HCT116 (cell line): ENCODE results near the gene OS9.
"Not testable (repeated sequence)": the region's sequence is repeated elsewhere in the genome, so short reads cannot be mapped to it uniquely, and the experiment has no call there.

Experiments
- CBX3 ChIP-seq: IDR thresholded peaks from 2 replicates; pipeline ENCODE4 v1.6.1; 2012; ENCODE audit warnings: low read depth
- CEBPB ChIP-seq: IDR thresholded peaks from 2 replicates; pipeline ENCODE4 v1.6.1; 2012; ENCODE audit warnings: low read depth
- CTCF ChIP-seq, 3 experiments: fragments of 200-600 bp in 1 of 3; sonication (generic) in 1 of 3; IDR thresholded peaks in 2 of 3; conservative IDR thresholded peaks in 1 of 3; 2 replicates each; pipeline ENCODE4 v1.5.1; 2012 to 2017; ENCODE audit warnings: low read depth in 2 of 3, low read length in 2 of 3, antibody characterized with exemption in 1 of 3, borderline replicate concordance in 1 of 3, control low read depth in 1 of 3, mild to moderate bottlenecking in 1 of 3, mixed read lengths in 1 of 3, mixed run types in 1 of 3, moderate library complexity in 1 of 3; ENCODE audit not compliant: insufficient read depth in 1 of 3
- EZH2 ChIP-seq: fragments of 200-600 bp; sonication (generic); IDR thresholded peaks from 2 replicates; pipeline ENCODE4 v1.6.1; 2017; ENCODE audit warnings: antibody characterized with exemption, mixed run types
- EZH2phosphoT487 ChIP-seq: fragments of 200-600 bp; IDR thresholded peaks from 2 replicates; pipeline ENCODE4 v1.6.1; 2018; ENCODE audit warnings: antibody characterized with exemption, borderline replicate concordance
- FOSL1 ChIP-seq: IDR thresholded peaks from 2 replicates; pipeline ENCODE4 v1.6.1; 2012; ENCODE audit warnings: low read depth
- MAX ChIP-seq: IDR thresholded peaks from 2 replicates; pipeline ENCODE4 v1.6.1; 2012
- POLR2A ChIP-seq: IDR thresholded peaks from 2 replicates; pipeline ENCODE4 v1.7.0; 2011; ENCODE audit warnings: borderline replicate concordance; ENCODE audit not compliant: insufficient read depth, insufficient read length; ENCODE audit errors: extremely low read depth
- POLR2AphosphoS5 ChIP-seq: IDR thresholded peaks from 2 replicates; pipeline ENCODE4 v1.6.1; 2011; ENCODE audit warnings: mild to moderate bottlenecking, low read depth, low read length, moderate library complexity
- SIN3A ChIP-seq: IDR thresholded peaks from 2 replicates; pipeline ENCODE4 v1.6.1; 2012; ENCODE audit warnings: low read depth
- TCF7L2 ChIP-seq: IDR thresholded peaks from 2 replicates; pipeline ENCODE4 v1.7.0; 2011; ENCODE audit warnings: borderline replicate concordance, inconsistent platforms; ENCODE audit not compliant: insufficient read depth, insufficient read length; ENCODE audit errors: extremely low read depth
- ZFX ChIP-seq: fragments of 450-650 bp; IDR thresholded peaks from 2 replicates; pipeline ENCODE4 v1.6.1; 2017
- TF ChIP-seq, protein P1 (sequence below): IDR thresholded peaks from 2 replicates; pipeline ENCODE4 v1.6.1; 2012; ENCODE audit warnings: low read depth
- TF ChIP-seq, protein P2 (sequence below): IDR thresholded peaks from 2 replicates; pipeline ENCODE4 v1.6.1; 2012

- not testable (repeated sequence) for TF ChIP-seq EZH2; CTCF (IDR thresholded peaks at IDR 0.05 in 2 of 3, conservative IDR thresholded peaks at IDR 0.05 in 1 of 3; ENCODE audit: borderline replicate concordance in 1 of 3, insufficient read depth in 1 of 3, low read depth in 2 of 3, low read length in 2 of 3); EZH2phosphoT487; SIN3A; POLR2AphosphoS5; CEBPB; CBX3; MAX; TCF7L2; FOSL1; POLR2A; ZFX
- TF ChIP-seq, protein P1, sequence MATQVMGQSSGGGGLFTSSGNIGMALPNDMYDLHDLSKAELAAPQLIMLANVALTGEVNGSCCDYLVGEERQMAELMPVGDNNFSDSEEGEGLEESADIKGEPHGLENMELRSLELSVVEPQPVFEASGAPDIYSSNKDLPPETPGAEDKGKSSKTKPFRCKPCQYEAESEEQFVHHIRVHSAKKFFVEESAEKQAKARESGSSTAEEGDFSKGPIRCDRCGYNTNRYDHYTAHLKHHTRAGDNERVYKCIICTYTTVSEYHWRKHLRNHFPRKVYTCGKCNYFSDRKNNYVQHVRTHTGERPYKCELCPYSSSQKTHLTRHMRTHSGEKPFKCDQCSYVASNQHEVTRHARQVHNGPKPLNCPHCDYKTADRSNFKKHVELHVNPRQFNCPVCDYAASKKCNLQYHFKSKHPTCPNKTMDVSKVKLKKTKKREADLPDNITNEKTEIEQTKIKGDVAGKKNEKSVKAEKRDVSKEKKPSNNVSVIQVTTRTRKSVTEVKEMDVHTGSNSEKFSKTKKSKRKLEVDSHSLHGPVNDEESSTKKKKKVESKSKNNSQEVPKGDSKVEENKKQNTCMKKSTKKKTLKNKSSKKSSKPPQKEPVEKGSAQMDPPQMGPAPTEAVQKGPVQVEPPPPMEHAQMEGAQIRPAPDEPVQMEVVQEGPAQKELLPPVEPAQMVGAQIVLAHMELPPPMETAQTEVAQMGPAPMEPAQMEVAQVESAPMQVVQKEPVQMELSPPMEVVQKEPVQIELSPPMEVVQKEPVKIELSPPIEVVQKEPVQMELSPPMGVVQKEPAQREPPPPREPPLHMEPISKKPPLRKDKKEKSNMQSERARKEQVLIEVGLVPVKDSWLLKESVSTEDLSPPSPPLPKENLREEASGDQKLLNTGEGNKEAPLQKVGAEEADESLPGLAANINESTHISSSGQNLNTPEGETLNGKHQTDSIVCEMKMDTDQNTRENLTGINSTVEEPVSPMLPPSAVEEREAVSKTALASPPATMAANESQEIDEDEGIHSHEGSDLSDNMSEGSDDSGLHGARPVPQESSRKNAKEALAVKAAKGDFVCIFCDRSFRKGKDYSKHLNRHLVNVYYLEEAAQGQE: not testable (repeated sequence)
- TF ChIP-seq, protein P2, sequence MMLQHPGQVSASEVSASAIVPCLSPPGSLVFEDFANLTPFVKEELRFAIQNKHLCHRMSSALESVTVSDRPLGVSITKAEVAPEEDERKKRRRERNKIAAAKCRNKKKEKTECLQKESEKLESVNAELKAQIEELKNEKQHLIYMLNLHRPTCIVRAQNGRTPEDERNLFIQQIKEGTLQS: not testable (repeated sequence)
Observed at GRCh38 chr12:57677947-57678346, 16.0 kb upstream of the OS9 start.
